HL-60/S4 (cell line): ENCODE results near the gene DOHH.
"Not testable (repeated sequence)": the region's sequence is repeated elsewhere in the genome, so short reads cannot be mapped to it uniquely, and the experiment has no call there.

Experiments used
- in situ Hi-C: fragments of 300-500 bp; cut with MboI; formaldehyde crosslinking; loops from 2 replicates; pipeline ENCODE4 v1.14.3; 2022; ENCODE audit warnings: low sequenced_read_pairs

DOHH gene

DNA sequence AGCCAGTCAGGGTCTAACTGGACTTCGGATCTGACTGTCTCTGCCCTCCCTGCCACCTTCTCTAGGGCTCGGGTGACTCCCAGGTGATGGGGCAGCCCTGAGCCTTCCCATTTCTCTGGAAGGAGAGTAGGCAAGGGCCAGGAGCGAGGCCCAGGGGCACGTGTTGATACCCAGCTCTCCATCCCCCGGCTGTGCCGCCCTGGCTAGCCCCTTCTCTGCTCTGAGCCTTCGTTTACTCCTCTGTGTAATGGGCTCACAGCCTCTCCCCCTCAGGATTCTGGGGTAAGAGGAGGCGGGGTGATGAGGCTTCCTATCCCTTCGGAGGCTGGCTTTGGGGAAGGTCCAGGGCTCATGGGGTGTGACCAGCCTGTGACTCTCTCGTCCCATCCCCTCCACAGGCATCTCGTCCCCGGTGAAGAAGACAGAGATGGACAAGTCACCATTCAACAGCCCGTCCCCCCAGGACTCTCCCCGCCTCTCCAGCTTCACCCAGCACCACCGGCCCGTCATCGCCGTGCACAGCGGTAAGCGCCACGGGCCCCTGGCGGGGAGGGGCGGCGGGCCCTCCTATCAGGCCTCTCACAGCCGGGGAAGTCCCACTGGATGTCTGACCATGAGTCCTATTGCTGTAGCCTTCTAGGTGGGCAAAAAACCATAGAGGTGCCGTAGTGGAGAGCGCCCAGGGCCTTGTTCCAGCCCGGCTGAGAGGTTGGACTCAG, 51.7 kb downstream of the DOHH start:
- in situ Hi-C loops: no loop called here

DNA sequence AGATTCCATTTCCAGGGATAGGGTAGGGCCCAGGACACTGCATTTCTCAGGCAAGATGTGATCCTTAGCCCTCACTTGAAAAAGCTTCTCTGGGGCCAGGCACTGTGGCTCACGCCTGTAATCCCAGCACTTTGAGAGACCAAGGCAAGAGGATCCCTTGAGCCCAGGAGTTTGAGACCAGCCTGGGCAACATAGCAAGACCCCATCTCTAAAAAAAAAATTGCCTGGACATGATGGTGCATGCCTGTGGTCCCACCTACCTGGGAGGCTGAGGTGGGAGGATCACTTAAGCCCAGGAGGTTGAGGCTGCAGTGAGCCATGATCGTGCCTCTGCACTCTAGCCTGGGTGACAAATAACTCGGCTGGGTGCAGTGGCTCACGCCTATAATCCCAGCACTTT, 53.8 kb downstream of the DOHH start:
- in situ Hi-C loops: not testable (repeated sequence)

DNA sequence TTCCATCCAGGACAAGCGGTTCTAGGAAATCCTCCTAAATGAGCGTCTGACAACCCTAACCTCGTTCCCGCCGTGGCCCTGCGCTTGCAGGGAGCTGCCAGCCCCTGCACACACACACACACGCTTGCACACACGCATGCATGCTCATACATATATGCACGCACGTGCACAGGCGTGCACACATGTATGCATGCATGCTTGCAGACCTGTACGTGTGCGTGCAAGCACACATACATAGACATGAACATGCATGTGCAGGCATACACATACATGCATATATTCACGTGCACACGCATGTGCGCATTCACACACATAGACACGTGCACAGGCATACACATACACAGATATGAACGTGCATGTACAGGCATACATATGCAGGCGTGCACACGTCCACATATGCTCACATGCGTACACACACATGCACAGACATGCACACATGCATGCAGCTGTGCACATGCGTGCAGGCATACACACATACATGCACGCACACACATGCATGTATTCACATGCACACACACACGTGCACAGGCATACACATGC, 55.7 kb downstream of the DOHH start:
- in situ Hi-C loops: no loop called here

DNA sequence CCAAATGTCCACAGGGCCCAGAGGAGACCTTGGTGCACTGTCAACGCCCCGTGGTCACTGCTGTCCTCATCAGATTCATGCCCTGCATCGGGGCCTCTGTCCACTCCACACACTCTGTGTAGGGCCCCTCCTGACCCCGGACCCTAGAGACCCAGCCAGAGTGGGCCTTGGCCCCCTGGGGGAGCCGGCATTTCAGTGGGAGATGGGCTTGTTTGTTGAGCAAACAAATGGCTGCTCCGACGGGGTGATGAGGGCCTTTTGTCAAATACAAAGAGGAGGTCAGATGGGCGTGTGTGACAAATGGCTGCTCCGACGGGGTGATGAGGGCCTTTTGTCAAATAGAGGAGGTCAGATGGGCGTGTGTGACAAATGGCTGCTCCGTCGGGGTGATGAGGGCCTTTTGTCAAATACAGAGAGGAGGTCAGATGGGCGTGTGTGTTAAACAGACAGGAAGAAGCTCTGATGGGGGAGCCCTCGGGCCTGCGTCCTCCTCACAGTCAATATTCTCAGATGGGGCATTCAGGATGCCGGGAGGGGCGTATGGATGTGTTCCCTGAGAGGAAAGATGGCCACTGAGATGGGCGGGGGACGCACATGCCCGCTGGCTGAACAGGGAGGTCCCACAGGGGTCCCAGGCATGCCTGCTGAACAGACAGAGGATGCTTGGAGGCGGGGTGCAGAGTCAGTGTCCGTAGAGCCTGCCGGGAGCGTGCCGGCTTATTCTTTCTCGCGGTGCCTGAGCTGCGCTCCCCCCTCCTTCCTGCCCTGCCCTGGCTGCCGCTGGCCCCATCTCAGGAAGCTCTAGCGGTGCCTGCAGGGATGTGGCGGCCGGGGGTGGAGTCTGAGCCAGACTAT, 56.4 kb downstream of the DOHH start:
- in situ Hi-C loops: no loop called here

DNA sequence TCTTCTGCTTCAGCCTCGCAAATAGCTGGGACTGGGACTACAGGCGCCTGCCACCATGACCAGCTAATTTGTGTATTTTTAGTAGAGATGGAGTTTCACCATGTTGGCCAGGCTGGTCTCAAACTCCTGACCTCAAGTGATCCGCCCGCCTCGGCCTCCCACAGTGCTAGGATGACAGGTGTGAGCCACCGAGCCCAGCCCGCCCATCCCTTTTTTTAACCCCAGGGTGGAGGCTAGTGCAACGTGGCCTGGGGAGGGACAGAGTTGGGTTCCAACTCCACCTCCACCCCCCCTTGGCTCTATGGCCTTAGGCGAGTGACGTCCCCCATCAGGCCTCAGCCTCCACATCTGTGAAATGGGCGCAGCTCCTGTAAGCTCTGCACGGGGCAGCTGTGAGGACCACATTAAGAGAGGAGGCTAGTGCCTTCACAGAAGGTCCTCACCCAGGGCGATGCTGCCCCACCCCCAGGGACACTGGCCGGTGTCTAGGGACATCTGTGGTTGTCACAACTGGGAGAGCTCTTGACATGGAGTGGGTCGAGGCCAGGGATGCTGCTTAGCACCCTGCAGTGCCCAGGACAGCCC, 57.9 kb downstream of the DOHH start:
- in situ Hi-C loops: no loop called here

DNA sequence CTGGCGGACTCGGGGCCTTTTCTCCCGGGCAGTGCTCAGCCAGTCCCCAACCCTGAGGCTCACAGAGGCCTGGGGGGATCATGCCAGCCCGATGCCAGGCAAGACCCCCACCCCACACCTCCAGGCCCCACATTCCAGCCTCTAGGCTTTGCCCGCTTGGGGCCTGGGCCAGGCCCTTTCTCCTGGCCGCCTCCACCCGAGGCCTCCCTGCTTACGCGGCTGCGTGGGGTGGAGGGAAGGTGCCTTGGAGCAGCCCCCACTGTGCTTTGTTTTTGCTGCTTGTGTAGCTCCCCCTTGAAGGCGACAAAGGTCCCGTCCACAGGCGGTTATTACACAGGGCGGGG, 58.5 kb downstream of the DOHH start:
- in situ Hi-C loops: no loop called here

DNA sequence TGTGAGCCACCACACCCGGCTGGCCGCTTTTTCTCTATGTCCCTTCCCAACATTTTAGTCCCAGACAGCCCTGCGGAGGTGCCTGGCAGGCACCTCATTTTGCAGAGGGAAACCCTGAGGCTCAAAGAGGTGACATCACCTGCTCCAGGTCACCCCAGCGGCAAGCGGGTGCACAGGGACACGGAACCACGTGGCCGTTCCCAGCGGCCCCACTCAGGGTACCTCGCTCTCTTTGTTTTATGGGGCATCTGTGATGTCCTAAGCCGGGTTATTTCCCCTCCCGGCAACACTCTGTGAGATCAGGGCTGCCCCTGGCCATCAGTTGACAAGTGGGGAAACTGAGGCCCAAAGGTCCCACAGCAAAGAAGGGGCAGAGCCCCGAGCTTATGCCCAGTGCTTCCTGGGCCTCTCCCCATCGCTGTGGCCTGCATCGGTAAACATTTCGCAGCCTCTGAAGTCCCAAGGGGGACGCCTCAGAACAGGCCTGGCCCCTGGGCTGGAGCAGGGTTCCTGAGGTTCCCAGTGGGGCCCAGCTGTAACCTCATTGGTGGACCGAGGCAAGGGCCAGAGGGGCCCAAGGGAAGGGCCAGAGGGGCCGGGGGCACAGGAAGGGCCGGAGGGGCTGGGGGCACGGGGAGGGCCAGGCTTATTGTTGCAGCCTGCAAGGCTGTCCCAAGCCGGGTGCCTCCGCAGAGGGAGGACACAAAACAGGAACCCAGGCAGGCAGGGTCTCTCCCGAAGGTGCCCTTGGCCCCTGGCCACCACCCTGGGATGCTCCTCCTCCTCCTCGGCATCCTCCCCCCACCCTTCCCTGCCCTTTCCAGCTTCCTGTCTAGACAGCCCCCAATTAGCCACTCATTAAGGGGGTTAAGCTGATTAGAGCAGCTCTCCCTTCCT, 59.1 kb downstream of the DOHH start:
- in situ Hi-C loops: no loop called here
